Ovary (tissue), 9 donors: Measurements from ENCODE around the gene FAM83D. TPM values are rescaled to one million over a fixed set of nuclear protein-coding genes. Genes with fewer than 3 reads are reported as not detected.

Experiments
- DNase-seq, 5 donors: peaks; one replicate each; pipeline ENCODE4 v3.0.0-alpha.2; 2019 to 2020
- H3K27ac ChIP-seq, 2 donors: fragments of 200-600 bp; one replicate each; pipeline versions ENCODE4 v1.5.1 to v1.8.0; 2019 to 2022
- H3K27me3 ChIP-seq: fragments of 200-600 bp; one replicate; pipeline ENCODE4 v1.8.0; 2022
- H3K36me3 ChIP-seq: fragments of 200-600 bp; sonication (generic); one replicate; pipeline ENCODE4 v1.5.1; 2019
- H3K4me1 ChIP-seq: one replicate; pipeline ENCODE4 v1.8.1; 2013; ENCODE audit warnings: mild to moderate bottlenecking, moderate library complexity; ENCODE audit not compliant: insufficient read depth
- H3K4me3 ChIP-seq: fragments of 200-600 bp; sonication (generic); one replicate; pipeline ENCODE4 v1.5.1; 2017
- H3K9me3 ChIP-seq, 2 donors: fragments of 200-600 bp in 1 of 2; sonication (generic) in 1 of 2; one replicate each; pipeline versions ENCODE4 v1.5.1 to v1.8.1; 2013 to 2019; ENCODE audit warnings: mild to moderate bottlenecking in 1 of 2, moderate library complexity in 1 of 2
- EP300 ChIP-seq: sonication (generic); formaldehyde crosslinking; IDR thresholded peaks from one replicate; pipeline ENCODE4 v1.6.1; 2017; ENCODE audit warnings: antibody characterized with exemption
- POLR2A ChIP-seq: fragments of 450-650 bp; IDR thresholded peaks from one replicate; pipeline ENCODE4 v1.6.1; 2017; ENCODE audit warnings: antibody characterized with exemption, mild to moderate bottlenecking, moderate library complexity
- WGBS, 3 donors: extraction: QIAGEN DNeasy Blood & Tissue Kit in 1 of 3; methylation state at CpG; one replicate each; pipeline versions ENCODE4 v1.1.5 to v1.1.7; 2013 to 2017; 5-methylcytosine and 5-hydroxymethylcytosine counted together
- intact Hi-C, 4 donors: fragments of 100-400 bp; cut with DNase I; formaldehyde crosslinking; loops; one replicate each; pipeline versions ENCODE4 v1.11.0 to v1.15.1; 2022 to 2023
- polyA plus RNA-seq, 2 donors: library from polyadenylated mRNA; stranded (reverse); fragments of 200-250 nt in 1 of 2; fragments of 350-450 nt in 1 of 2; fragmentation: Illumina TruSeq in 1 of 2; extraction: RNeasy Lipid Tissue Mini Kit (QIAGEN cat#74804) in 1 of 2; gene quantifications; one replicate each; pipeline ENCODE4 v1.2.3, GENCODE V29; 2013 to 2014
- total RNA-seq, 7 donors: library from RNA; depleted of rRNA in 2 of 7; stranded (reverse); fragments of >200 nt in 2 of 7; fragmentation: NEBNext Ultra II Directional in 3 of 7; extraction: Animal tissue kit (Norgen Biotek cat#: 25700) in 3 of 7; gene quantifications; one replicate each; pipeline versions ENCODE4 v1.1.0 to v1.2.4, GENCODE V29; 2016 to 2023
- TF ChIP-seq, protein P1 (sequence below), 3 donors: fragments of 450-650 bp in 2 of 3; fragments of 200-600 bp in 1 of 3; IDR thresholded peaks; one replicate each; pipeline versions ENCODE4 v1.5.1 to v1.8.0; 2016 to 2022; ENCODE audit warnings: antibody characterized with exemption in 3 of 3, mild to moderate bottlenecking in 1 of 3
- donor health status: DM: no; HTN: no; CAD: no; lungs with moderate emphysema.
- donor health status: DM: no; HTN: no; CAD: no.
- donor health status: Bipolar disorder and iron deficiency.
- donor health status: DM: yes; HTN: yes; CAD: no.
- donor health status: DM: no; HTN: no; CAD: no.
- donor health status: DM: yes; HTN: yes; CAD: no.

FAM83D gene
- total and polyA plus RNA-seq, 9 donors: 0.18 to 2.5 (median 0.62) TPM; not detected in 1

DNA sequence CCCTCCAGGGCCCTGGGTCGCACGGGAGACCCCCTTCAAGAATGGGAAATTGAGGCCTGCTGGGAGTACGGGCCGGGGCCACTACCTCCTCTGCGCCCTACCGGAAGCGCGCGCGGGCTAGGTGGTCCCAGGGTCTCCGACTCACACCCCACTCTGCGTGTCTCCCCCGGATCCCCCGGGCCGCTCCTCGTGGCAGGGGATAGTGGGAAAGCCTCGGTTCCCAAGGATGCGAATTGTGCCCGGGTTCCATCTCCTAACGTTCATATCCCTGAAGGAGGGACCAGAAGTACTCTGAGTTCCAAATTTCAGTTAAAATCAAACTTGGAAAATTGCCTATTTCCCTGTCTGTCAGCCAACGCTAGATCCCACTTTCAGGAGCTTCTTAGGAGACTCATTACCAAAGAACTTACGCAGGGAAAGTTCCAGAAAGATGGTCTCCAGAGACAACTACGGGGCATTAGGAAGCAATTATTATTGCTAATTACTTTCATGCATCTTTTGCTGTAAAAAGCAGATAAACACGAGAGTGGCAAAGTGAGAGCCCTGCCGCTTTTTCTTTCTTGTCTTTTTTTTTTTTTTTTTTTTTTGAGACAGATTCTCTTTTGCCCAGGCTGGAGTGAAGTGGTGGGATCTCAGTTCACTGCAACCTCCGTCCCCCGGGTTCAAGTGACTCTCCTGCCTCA is 858 bp downstream of the FAM83D start:
- Histone ChIP-seq H3K27ac (no peak overlapping the region), H3K4me3 (peak overlapping the region; percentile 48), H3K4me1 (peaks cover 8% of the 10 kb centered on the region), H3K36me3 (no peaks in the 10 kb centered on the region), H3K9me3 (no peaks in the 10 kb centered on the region), H3K27me3 (no peaks in the 10 kb centered on the region)
- WGBS, 3 donors: 6 to 8% (median 6%) methylated on average over 18 to 27 of the region's 27 CpGs
- peak in 1 of 5 donors; percentile 36 for DNase-seq
- intact Hi-C loops: loop anchor here in 2 of 4 donors (2.0 to 10.0 kb wide), 3 partner anchors 120 to 1162 kb away; no protein-coding TSS in a partner anchor
- no peak for TF ChIP-seq EP300
- TF ChIP-seq, protein P1, sequence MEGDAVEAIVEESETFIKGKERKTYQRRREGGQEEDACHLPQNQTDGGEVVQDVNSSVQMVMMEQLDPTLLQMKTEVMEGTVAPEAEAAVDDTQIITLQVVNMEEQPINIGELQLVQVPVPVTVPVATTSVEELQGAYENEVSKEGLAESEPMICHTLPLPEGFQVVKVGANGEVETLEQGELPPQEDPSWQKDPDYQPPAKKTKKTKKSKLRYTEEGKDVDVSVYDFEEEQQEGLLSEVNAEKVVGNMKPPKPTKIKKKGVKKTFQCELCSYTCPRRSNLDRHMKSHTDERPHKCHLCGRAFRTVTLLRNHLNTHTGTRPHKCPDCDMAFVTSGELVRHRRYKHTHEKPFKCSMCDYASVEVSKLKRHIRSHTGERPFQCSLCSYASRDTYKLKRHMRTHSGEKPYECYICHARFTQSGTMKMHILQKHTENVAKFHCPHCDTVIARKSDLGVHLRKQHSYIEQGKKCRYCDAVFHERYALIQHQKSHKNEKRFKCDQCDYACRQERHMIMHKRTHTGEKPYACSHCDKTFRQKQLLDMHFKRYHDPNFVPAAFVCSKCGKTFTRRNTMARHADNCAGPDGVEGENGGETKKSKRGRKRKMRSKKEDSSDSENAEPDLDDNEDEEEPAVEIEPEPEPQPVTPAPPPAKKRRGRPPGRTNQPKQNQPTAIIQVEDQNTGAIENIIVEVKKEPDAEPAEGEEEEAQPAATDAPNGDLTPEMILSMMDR (IDR thresholded peaks at IDR 0.05): no peak
- TF ChIP-seq POLR2A: no peak

DNA sequence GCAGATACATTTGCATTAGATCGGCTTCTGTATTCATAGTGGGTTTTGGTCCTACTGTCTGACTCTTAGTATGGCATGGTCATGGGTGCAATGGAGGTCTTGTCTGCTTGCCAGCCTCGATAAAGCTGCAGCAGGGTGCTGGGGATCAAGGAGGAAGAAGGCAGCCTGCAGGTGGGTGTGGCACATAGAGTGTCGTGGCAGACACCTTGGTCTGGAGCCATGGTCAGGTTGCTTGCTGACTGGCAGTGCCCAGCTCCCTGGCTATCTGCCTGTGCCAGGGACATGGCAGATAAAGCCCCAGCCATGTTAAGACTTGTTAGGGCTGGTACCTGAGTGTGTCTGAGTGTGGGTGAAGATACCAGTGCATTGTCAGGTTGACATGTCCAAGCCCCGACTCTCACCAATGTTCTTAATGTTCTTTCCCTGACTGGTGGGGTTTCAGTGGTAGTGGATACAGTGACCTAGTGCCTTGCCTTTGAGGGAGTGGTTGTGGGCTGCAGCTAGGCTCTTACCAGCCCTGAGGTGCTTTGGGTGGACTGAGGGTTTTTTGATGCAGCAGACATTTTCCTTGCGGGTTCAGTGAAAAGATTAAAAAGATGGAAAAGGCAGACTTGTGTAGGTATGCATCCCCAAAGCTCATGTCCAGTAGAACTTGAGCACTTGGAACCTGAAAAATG is 1.8 kb downstream of the FAM83D start:
- H3K9me3 ChIP-seq: no peaks in the 10 kb centered on the region
- peaks cover 8% of the 10 kb centered on the region for H3K4me1 ChIP-seq
- no peak overlapping the region for H3K4me3 ChIP-seq
- no peak for TF ChIP-seq EP300
- TF ChIP-seq POLR2A: no peak
- TF ChIP-seq, protein P1 (IDR thresholded peaks at IDR 0.05): no peak
- no peak for DNase-seq
- intact Hi-C loops: loop anchor here in 2 of 4 donors (2.0 to 10.0 kb wide), 3 partner anchors 119 to 1163 kb away; no protein-coding TSS in a partner anchor
- no peaks in the 10 kb centered on the region for H3K36me3 ChIP-seq
- no peaks in the 10 kb centered on the region for H3K27me3 ChIP-seq
- H3K27ac ChIP-seq: no peak overlapping the region
- 68 to 75% (median 75%) methylated on average over 5 of the region's 5 CpGs for WGBS, 3 donors

DNA sequence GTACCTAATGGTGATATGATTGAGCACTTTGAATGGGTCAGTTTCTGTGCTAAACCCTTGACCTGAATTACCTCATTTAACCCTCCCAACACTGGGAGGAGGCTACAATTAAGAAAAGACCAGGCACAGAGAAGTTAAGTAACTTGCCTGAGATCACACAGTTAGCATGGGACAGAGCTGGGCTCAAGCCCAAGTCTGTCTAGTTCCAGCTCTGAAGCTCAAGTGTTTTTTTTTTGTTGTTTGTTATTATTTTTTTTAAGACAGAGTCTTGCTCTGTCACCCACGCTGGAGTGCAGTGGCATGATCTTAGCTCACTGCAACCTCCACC is 4.0 kb downstream of the FAM83D start:
- WGBS, 3 donors: 82 to 90% (median 89%) methylated on average over 1 of the region's 1 CpG
- no peaks in the 10 kb centered on the region for H3K9me3 ChIP-seq
- no peak overlapping the region for H3K27ac ChIP-seq
- no peak overlapping the region for H3K4me3 ChIP-seq
- DNase-seq: no peak
- H3K27me3 ChIP-seq: no peaks in the 10 kb centered on the region
- TF ChIP-seq, protein P1 (IDR thresholded peaks at IDR 0.05): no peak
- TF ChIP-seq POLR2A (no peak), EP300 (no peak)
- peaks cover 8% of the 10 kb centered on the region for H3K4me1 ChIP-seq
- intact Hi-C loops: no loop called here
- no peaks in the 10 kb centered on the region for H3K36me3 ChIP-seq

DNA sequence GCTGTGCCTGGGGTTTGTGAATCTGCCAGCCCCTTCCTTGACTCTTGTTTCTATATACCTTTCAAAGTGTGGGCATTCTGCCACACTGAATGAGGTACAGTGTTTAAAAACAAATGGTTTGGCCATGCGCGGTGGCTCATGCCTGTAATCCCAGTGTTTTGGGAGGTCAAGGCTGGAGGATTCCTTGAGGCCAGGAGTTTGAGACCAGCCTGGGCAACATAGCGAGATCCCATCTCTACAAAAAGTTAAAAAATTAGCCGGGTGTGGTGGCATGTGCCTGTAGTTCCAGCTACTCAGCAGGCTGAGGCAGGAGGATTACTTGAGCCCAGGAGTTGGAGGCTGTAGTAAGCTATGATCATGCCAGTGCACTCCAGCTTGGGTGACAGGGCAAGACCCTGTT is 5.8 kb downstream of the FAM83D start:
- Histone ChIP-seq H3K27ac (no peak overlapping the region), H3K9me3 (no peaks in the 10 kb centered on the region), H3K27me3 (no peaks in the 10 kb centered on the region), H3K4me3 (no peak overlapping the region), H3K4me1 (peaks cover under 1% of the 10 kb centered on the region), H3K36me3 (no peaks in the 10 kb centered on the region)
- DNase-seq: no peak
- TF ChIP-seq EP300: no peak
- TF ChIP-seq, protein P1 (IDR thresholded peaks at IDR 0.05): no peak
- no peak for TF ChIP-seq POLR2A
- WGBS, 3 donors: 94 to 97% (median 96%) methylated on average over 4 of the region's 4 CpGs
- intact Hi-C loops: no loop called here
